Measurements from ENCODE around the gene IL34.

IL34 gene

DNA sequence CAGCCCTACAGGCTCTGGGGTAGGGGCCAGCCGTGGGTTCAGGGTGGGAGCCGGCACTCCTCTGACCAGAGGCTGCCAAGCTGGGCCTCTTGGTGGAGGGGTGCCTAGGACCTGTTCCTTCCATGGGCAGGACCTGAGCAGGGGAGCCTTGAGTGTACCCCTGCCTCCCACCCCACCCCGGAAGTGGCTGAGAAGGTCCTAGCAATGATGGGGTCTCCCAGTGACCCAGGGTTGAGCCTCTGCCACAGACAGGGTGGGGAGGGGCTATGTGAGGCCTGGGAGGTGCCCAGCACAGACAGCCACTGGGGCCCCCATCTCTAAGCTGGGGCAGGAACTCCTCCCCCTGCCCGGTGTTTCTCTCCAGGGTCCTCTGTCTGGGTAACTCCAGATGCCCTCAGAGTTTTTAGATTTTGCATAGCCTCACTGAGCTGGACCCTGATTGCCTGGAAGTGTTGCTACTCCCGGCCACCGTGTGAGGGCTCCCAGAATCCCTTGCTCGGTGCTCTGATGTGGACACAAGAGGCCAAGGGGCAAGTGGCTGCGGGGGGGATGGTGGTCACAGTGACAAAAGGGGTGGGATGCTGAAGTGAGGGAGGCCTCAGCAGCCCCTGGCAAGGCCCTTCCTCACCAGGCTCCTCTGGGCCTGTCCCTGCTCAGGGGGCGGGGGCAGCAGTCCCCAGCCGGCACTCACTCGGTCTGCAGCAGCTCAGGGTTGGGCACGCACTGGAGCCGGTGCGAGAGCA is 45.9 kb downstream of the IL34 start:
- TF ChIP-seq CTCF (IDR thresholded peaks at IDR 0.05; ENCODE audit: unreplicated experiment in 3 of 3), result no peak
- Mint-ChIP-seq H3K4me3 (peak overlapping the region in 1 of 3 experiments; percentile 29), H3K4me1 (peaks cover 71% of the 10 kb centered on the region), H3K36me3 (ENCODE audit: low read depth) (no peaks in the 10 kb centered on the region), H3K27ac (peak overlapping the region; percentile 88 to 92 (median 90)), H3K9me3 (no peaks in the 10 kb centered on the region), H3K27me3 (ENCODE audit: low read depth) (peaks cover 5% of the 10 kb centered on the region)

GRCh38 chr16:70692873-70693671 is 46.7 kb downstream of the IL34 start:
- peak overlapping the region; percentile 78 to 91 (median 82) for H3K27ac Mint-ChIP-seq
- no peaks in the 10 kb centered on the region for H3K9me3 Mint-ChIP-seq
- H3K4me1 Mint-ChIP-seq, result peaks cover 68% of the 10 kb centered on the region
- peak overlapping the region in 2 of 3 experiments; percentile 42 to 74 for H3K4me3 Mint-ChIP-seq
- H3K36me3 Mint-ChIP-seq (ENCODE audit: low read depth), result no peaks in the 10 kb centered on the region
- H3K27me3 Mint-ChIP-seq (ENCODE audit: low read depth), result peaks cover 5% of the 10 kb centered on the region
- TF ChIP-seq CTCF (IDR thresholded peaks at IDR 0.05; ENCODE audit: unreplicated experiment in 3 of 3), result no peak

- Mint-ChIP-seq H3K36me3 (ENCODE audit: low read depth) (peaks cover 4% of the 10 kb centered on the region), H3K27ac (peak overlapping the region in 1 of 3 experiments; percentile 82), H3K4me1 (peaks cover 63% of the 10 kb centered on the region), H3K27me3 (ENCODE audit: low read depth) (peaks cover 3% of the 10 kb centered on the region), H3K9me3 (no peaks in the 10 kb centered on the region), H3K4me3 (no peak overlapping the region)
- no peak for TF ChIP-seq CTCF (IDR thresholded peaks at IDR 0.05; ENCODE audit: unreplicated experiment in 3 of 3)
These were observed 47.9 kb downstream of the IL34 start for GRCh38 chr16:70694088-70694867.

DNA sequence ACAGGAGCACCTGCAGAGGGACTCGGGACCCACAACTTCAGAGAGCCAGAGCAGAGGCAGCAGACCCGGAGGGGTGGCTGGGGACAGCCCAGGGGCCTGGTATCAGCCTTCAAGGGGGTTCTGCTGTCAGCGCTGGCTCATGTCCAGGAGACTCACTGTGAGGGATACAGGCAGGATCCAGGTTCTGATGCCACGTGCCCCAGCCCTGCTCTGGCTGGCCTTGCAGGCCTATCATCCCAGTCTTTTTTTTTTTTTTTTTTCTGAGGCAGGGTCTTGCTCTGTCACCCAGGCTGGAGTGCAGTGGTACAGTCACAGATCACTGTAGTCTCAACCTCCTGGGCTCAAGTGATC is 48.5 kb downstream of the IL34 start:
- TF ChIP-seq CTCF (IDR thresholded peaks at IDR 0.05; ENCODE audit: unreplicated experiment in 3 of 3), result no peak
- no peaks in the 10 kb centered on the region for H3K9me3 Mint-ChIP-seq
- H3K27ac Mint-ChIP-seq, result peak overlapping the region in 2 of 3 experiments; percentile 82 to 83
- no peak overlapping the region for H3K4me3 Mint-ChIP-seq
- peaks cover 4% of the 10 kb centered on the region for H3K36me3 Mint-ChIP-seq (ENCODE audit: low read depth)
- peaks cover 62% of the 10 kb centered on the region for H3K4me1 Mint-ChIP-seq
- H3K27me3 Mint-ChIP-seq (ENCODE audit: low read depth), result peaks cover 3% of the 10 kb centered on the region

DNA sequence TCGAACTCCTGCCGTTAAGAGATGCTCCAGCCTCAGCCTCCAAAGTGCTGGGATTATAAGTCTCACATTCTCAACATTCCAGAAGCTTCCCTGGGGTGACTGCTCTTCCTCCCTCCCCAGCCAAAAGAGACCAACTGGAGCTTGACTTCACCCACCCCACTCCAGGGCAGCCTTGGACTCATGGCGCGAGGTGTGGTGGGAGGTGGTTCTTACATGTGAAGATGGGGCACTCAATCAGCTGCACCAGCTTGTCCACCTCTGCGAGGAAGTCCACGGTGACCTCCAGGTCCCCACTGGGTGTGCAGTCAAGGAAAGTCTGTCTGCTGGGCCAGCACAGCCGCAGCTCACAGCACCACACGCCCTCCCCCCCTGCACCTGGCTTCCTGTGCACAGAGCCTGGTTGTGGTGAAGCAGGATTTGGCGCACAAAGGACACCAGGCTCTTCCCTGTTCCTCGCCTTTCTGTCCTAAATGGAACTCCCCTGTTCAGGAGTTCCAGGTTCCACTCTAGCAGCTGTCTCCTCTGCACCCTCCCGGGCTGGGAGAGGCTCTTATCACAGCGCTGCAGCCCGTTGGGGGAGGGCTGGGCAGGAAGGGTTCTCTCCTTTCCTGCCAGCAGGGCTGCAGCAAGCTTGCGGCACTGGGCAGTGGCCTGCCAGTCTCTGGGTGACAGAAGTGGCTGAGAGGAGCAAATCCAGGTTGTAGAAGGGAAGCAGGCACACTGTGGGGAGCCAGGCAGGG is 49.1 kb downstream of the IL34 start:
- peak overlapping the region; percentile 60 to 83 (median 82) for H3K27ac Mint-ChIP-seq
- H3K27me3 Mint-ChIP-seq (ENCODE audit: low read depth), result peaks cover 3% of the 10 kb centered on the region
- peaks cover 4% of the 10 kb centered on the region for H3K36me3 Mint-ChIP-seq (ENCODE audit: low read depth)
- peaks cover 63% of the 10 kb centered on the region for H3K4me1 Mint-ChIP-seq
- H3K9me3 Mint-ChIP-seq, result no peaks in the 10 kb centered on the region
- peak overlapping the region in 1 of 3 experiments; percentile 65 for H3K4me3 Mint-ChIP-seq
- TF ChIP-seq CTCF (IDR thresholded peaks at IDR 0.05; ENCODE audit: unreplicated experiment in 3 of 3), result no peak
